COLO829 (cell line): ENCODE measurements around the gene LIX1L.
"Not testable (repeated sequence)": the region's sequence is repeated elsewhere in the genome, so short reads cannot be mapped to it uniquely, and the experiment has no call there.

ENCODE experiments used
- DNase-seq: peaks from one replicate; pipeline ENCODE4 v3.0.0; 2012; ENCODE audit warnings: low spot score

Gene LIX1L

DNA sequence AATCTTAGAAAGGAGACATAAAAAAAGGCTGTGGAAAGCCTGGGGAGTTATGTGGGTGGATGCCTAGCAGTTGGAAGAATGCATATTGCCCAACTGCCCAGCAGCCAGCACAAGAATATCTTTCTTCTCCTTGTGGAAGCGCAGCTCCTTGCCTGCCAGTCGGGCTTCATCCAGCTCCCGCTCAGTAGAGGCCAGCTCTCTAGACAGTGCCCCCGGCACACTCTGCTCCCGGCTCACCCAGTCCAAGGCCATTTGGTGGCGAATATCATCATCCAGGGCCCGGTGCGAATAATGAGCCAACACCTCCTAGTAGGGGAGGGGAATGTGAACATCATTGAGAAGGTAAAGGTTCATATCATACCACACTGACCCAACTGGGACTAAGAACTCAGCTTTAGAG, 21.6 kb downstream of the LIX1L start:
- peak; percentile 78 for DNase-seq

DNA sequence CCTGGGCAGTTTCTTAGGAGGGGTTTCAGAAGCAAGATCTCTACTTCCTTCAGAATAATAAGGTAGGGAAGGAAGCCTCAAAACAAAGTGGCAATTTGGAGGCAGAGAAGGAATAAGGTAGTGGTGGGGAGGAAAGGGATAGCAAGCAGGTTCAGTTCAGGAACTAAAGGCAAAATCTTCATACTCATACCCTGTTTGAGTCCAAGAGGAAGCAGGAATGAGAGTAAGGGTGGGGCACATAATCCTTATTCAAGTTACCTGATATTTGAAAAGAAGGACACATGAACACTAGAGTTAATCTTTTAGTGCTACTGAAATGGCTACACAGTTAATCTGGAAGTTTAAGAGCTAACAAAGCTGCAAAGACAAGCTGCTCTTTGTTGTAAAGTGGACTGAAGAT, 22.1 kb downstream of the LIX1L start:
- peak; percentile 53 for DNase-seq

DNA sequence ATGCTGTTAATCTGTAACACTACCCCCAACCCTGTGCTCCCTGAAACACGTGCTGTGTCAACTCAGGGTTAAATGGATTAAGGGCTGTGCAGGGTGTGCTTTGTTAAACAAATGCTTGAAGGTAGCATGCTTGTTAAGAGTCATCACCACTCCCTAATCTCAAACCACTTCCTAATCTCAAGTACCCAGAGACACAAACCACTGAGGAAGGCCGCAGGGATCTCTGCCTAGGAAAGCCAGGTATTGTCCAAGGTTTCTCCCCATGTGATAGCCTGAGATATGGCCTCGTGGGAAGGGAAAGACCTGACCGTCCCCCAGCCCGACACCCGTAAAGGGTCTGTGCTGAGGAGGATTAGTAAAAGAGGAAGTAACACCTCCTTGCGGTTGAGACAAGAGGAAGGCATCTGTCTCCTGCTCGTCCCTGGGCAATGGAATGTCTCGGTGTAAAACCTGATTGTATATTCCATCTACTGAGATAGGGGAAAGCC, 25.3 kb downstream of the LIX1L start:
- DNase-seq: not testable (repeated sequence)

- DNase-seq: no peak
Observed at GRCh38 chr1:145927916-145928643, 29.7 kb downstream of the LIX1L start.

GRCh38 chr1:145927063-145927886, 30.5 kb downstream of the LIX1L start, which contains the start of gene RBM8A:
TSS of gene RBM8A (minus strand) at chr1:145927484. CDS start at chr1:145927426, 58 bp downstream.
- peak; percentile 92 for DNase-seq

DNA sequence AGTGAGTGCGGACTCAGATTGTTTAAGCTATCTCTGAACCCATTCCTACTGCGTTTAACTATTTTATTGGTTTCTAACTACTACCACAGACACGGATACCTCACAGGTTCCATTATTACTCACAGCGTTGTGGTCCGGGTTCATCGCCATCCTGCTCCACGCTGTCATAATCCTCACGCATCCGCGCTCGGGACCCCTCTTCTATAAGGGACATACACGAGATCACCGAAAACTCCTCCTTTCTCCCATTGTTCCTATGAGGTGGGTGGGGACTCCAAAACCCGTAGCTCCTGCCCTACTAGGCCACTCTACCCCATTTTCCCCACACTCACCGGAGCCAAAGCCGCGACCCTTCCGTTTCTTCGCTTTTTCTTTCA, 31.1 kb downstream of the LIX1L start:
- no peak for DNase-seq

- DNase-seq: no peak
Observed at GRCh38 chr1:145922266-145922665, 35.6 kb downstream of the LIX1L start.

DNA sequence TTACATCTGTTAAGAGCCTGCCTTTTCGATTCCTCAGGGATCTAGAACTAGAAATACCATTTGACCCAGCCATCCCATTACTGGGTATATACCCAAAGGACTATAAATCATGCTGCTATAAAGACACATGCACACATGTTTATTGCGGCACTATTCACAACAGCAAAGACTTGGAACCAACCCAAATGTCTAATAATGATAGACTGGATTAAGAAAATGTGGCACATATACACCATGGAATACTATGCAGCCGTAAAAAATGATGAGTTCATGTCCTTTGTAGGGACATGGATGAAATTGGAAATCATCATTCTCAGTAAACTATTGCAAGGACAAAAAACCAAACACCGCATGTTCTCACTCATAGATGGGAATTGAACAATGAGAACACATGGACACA, 37.5 kb downstream of the LIX1L start:
- not testable (repeated sequence) for DNase-seq

- peak; percentile 50 for DNase-seq
Observed at GRCh38 chr1:145918992-145919939, 38.6 kb downstream of the LIX1L start.

DNA sequence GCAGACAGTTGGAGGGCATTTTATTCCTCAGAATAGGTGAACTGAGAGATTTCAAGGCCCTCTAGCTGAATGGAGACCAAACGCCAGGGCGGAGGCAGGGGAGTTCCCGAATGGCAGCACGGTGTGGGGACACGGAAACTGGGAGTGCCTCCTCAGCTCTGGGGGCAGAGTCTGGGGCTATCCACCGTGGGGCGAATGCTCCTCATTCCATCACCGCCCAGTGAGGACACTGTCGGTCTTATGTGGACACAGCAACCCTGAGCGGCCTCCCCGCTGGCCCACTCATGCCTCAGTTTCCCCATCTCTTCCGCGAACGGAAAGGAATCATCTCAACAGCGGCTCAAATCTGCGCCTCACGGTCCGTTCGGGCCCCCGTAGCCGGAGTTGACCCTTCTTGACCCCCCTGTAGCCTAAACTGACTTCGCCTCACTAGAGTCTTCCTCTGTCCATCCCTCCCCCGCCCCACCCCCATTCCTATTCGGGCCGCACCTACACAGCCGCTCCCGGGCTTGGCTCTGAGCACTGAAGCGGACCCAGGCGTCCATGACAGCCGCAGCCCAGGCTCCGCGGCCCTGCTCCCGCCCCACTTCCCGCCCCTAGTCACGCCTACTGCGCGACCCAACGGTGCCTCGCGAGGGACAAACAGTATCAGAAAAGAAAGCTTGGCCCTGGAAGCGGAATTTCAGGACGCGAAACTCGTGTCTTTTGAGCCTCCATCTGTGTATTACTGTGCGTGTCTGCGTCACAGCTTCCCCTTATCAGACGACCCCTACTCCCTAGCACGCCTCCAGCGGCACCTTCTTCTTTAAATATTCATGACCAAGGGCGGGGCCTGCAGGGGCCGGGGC, 39.4 kb downstream of the LIX1L start, which contains the start of gene PEX11B:
PEX11B (minus strand) TSS at position 574 of the 848 bp plus-strand sequence; CDS start at position 545, 29 bp downstream.
- DNase-seq: peak; percentile 82

DNA sequence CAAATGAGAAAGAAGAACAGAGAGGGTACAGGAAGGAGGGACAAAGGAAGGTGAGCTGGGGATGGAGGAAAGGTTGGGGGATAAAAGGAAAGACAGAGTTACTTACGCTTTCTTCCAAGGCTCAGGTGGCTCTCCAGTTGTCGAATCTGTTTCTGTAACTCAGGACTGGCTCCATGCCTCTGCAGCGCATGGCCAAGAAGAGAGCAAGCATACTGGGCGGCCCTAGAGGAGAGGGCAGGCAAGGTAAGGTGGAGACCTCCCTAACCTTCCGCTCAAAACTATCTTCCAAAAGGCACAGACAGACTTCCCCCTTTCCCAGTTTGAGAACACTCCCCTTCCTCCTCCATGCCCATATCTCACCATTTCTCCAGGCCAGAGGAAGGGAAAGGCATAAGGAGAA, 40.2 kb downstream of the LIX1L start:
- DNase-seq: no peak

DNA sequence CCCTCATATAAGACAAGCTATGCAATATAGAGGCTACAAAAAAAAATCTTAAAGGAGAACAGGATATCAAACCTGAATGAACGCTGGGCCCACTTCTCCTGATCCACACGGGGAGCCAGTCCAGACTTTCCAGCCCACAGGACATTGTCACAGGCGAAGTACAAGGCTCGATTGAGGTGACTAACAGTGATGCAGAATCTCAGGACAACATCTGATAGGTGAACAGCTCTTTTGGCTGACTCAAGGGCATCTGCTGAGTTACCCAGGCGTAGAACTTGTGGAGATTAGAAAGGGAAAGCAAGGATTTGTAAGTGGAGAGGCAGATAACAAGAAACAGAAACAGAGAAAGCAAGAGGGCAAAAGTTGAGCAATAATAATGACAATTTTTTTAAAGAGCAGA, 41.1 kb downstream of the LIX1L start:
- DNase-seq: no peak

- no peak for DNase-seq
Observed at GRCh38 chr1:145912128-145912641, 45.6 kb downstream of the LIX1L start.

DNA sequence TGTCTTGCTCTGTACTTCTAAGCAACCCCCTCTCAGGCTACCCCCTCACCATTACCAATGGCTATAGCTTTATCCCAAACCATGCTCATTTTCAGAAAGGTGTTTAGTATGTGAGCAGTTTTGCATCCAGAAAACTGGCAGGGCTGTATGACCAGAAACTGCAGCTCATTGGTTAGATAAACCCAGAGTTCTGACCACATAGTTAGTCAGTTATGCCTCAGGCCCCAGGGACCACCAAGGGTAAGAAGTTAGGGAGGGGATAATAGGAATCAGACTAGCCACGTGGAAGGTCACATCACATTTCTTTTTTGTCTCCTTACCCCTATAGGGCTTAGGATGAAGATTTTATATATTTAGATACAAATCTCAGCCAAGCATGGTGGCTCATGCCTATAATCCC, 49.2 kb downstream of the LIX1L start:
- no peak for DNase-seq

DNA sequence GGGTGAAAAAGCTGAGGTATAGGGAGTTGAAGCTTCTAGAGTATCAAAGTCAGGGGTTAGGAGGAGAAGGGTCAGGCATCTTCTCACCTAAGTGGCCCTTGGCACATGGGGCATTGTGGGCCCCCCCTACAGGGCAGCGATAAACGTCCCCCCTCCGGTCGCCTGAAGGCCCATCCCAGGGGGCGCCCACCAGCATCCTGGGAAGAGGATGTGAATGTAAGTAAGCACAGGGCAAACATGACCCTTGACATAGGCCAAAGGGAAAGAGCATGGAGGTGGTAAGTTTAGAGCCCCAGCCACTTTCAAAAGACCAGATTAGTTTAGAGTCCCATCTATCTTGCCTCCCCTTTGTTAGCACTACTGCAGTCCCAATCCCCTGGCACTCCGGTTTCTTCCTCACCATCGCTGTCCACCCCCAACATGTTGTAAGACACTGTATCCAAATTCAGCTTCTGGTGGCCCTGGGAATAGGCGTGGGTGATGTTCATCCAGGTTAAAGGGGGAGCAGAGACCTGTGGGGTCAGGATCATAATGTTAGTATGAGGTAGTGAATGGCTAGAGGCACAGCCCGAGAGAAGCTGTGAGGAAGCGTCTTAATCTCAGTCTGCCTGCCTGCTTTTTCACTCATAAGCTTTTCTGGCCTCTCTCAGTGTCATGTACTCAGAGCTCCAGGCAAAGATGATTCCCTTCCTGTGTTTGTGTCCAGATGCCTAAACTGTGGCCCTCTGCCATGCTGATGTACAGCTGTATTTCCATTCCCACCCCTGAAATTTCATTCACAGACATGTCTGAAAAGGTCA, 50.7 kb downstream of the LIX1L start:
- DNase-seq: no peak

DNA sequence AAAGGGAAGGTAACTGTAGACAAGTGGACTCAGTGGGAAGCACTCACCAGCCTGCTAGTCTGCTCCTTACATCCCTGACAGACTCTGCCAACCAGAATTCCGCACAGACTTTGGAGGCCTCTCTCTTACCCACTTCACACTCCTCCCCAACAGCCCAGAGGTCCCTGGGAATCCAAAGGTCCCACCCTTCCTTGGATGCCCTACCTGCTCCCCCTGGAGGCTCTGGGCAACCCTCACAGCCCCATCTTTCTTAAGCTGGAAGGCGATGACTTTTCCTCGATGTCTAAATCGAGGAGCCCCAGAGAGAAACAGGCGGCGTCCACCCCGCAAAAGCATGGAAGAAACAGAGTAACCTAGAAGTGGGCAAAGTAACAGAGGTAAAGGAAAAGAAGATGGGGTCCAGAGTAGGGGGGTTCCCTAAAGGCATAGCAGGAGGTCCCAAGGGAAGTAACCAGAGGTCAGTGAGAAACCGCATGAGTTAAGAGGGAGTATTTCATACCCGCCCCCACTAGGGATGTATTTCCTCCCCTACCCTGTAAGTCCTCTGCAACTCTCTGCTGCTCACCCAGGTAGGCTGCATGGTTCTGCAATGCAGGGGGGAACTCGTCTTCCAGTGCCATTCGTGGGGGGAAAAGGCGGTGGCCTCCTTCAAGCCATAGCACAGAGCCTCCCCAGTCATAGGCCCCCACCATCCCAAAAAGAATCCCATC, 56.4 kb downstream of the LIX1L start:
- no peak for DNase-seq

DNA sequence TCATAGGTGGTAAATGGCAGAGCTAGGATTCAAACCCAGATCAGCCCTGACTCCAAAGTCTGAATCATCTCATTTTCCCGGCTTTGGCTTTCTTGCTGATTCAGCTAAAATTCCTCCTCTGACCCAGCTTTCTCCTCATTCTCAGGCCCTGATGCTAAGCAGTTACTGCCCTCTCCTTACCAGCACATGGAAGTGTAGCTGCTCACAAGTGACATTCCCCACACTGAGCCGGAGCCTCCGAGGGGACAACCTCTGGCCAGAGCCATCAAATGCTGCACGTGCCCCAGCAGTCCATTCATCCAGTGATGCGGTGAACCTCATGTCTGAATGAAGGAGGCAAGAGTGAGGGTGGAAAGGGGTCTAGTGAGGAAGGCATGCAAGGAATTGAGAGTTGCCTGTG, 59.1 kb downstream of the LIX1L start:
- no peak for DNase-seq

DNA sequence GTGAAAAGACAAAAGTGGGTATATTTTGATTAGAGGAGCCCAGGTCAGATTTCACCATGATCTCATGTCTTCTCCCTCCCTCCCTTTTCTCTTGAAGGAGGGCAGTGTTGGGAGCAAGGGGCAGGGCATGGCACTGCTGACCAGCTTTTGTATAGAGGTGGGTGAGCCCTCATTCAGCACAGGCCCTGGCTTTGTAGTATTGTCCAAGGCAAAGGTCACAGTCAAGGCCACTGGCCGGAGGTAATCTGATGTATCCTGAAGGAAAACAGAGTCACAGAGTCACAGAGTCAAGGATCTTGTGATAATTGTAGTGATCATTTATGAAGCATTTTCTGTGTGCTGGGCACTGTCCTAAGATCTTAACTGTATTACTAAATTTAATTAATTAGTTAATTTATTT, 59.8 kb downstream of the LIX1L start:
- no peak for DNase-seq

DNA sequence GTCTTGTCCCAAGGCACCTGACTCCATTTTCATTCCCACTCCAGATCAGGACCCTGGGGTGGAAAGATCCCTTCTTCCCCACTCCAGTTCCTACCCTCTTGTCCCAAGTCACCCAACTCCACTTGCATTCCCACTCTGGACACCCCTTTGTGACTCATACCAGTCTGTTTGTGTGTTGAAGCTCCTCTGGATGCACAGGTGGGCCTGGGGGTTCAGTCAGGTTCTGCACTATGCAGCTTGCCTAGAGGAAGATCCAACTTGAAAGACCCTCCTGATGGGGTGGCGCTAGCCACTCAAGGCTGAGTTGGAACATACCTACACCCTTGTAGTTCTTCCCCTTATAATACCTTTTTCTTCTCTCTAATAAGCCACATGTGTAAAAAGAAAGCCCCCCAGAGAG, 62.3 kb downstream of the LIX1L start:
- DNase-seq: no peak
